ENCODE measurements around the gene CEP170B.
"Not testable (repeated sequence)": the region's sequence is repeated elsewhere in the genome, so short reads cannot be mapped to it uniquely, and the experiment has no call there.

CEP170B gene

GRCh38 chr14:104844306-104845032 is 20.6 kb upstream of the CEP170B start:
- DNase-seq = no peak

- DNase-seq = no peak
These were observed 19.9 kb upstream of the CEP170B start for GRCh38 chr14:104845033-104845666.

- DNase-seq = no peak
These were observed 19.1 kb upstream of the CEP170B start for GRCh38 chr14:104845834-104846441.

- no peak for DNase-seq
These were observed 12.8 kb upstream of the CEP170B start for GRCh38 chr14:104852280-104852663.

GRCh38 chr14:104855532-104856090 is 9.5 kb upstream of the CEP170B start:
- DNase-seq = no peak

GRCh38 chr14:104856157-104856868 is 8.8 kb upstream of the CEP170B start:
- DNase-seq = no peak

- DNase-seq = no peak
These were observed 7.9 kb upstream of the CEP170B start for GRCh38 chr14:104856869-104857860.

GRCh38 chr14:104857931-104858330 is 7.1 kb upstream of the CEP170B start:
- DNase-seq = not testable (repeated sequence)

- no peak for DNase-seq
These were observed 6.1 kb upstream of the CEP170B start for GRCh38 chr14:104858811-104859426.

GRCh38 chr14:104859900-104860299 is 5.2 kb upstream of the CEP170B start:
- no peak for DNase-seq

GRCh38 chr14:104860414-104860813 is 4.7 kb upstream of the CEP170B start:
- no peak for DNase-seq

- no peak for DNase-seq
These were observed 1.8 kb upstream of the CEP170B start for GRCh38 chr14:104863131-104863862.

- no peak for DNase-seq
These were observed 1.2 kb upstream of the CEP170B start for GRCh38 chr14:104863923-104864266.

- DNase-seq = no peak
These were observed 594 bp upstream of the CEP170B start for GRCh38 chr14:104864267-104865080.

- DNase-seq = peak; percentile 75
These were observed 768 bp downstream of the CEP170B start for GRCh38 chr14:104865631-104866441.

GRCh38 chr14:104866451-104867370 is 1.6 kb downstream of the CEP170B start:
- no peak for DNase-seq

GRCh38 chr14:104867371-104868059 is 2.4 kb downstream of the CEP170B start:
- peak; percentile 0 for DNase-seq
